Testis (tissue), 3 donors: ENCODE data around the gene TTC23. TPM values are rescaled to one million over a fixed set of nuclear protein-coding genes. Genes with fewer than 3 reads are reported as not detected.

Experiments
- DNase-seq: peaks from one replicate; pipeline ENCODE4 v3.0.0-alpha.2; 2019
- H3K27ac ChIP-seq, 2 donors: fragments of 200-600 bp; sonication (generic); one replicate each; pipeline ENCODE4 v1.5.1; 2019
- H3K27me3 ChIP-seq: fragments of 200-600 bp; sonication (generic); one replicate; pipeline ENCODE4 v1.5.1; 2019
- H3K36me3 ChIP-seq: fragments of 200-600 bp; sonication (generic); one replicate; pipeline ENCODE4 v1.5.1; 2017; ENCODE audit warnings: low read depth; ENCODE audit errors: missing control alignments
- H3K4me1 ChIP-seq: fragments of 200-600 bp; sonication (generic); one replicate; pipeline ENCODE4 v1.5.1; 2019
- H3K4me3 ChIP-seq, 2 donors: fragments of 200-600 bp; sonication (generic); one replicate each; pipeline ENCODE4 v1.5.1; 2017 to 2019
- H3K9me3 ChIP-seq: fragments of 200-600 bp; sonication (generic); one replicate; pipeline ENCODE4 v1.5.1; 2017
- POLR2A ChIP-seq: fragments of 450-650 bp; IDR thresholded peaks from one replicate; pipeline ENCODE4 v1.6.1; 2017; ENCODE audit warnings: antibody characterized with exemption, mild to moderate bottlenecking, moderate library complexity
- WGBS, 2 donors: methylation state at CpG; one replicate each; pipeline ENCODE4 v1.1.5; 2018; 5-methylcytosine and 5-hydroxymethylcytosine counted together
- intact Hi-C: fragments of 100-400 bp; cut with DNase I; formaldehyde crosslinking; loops from one replicate; pipeline ENCODE4 v1.15.1; 2023; ENCODE audit warnings: low total_unique reads
- polyA plus RNA-seq: library from polyadenylated mRNA; stranded (reverse); fragments of 350-450 nt; fragmentation: Illumina TruSeq; extraction: RNeasy Lipid Tissue Mini Kit (QIAGEN cat#74804); gene quantifications from one replicate; pipeline ENCODE4 v1.2.3, GENCODE V29; 2014; ENCODE audit warnings: low read depth, low replicate concordance; ENCODE audit not compliant: insufficient read depth
- total RNA-seq, 2 donors: library from RNA; depleted of rRNA; stranded (reverse); fragments of >200 nt; gene quantifications; one replicate each; pipeline ENCODE4 v1.2.3, GENCODE V29; 2016
- TF ChIP-seq, protein P1 (sequence below), 3 experiments: fragments of 450-650 bp in 2 of 3; fragments of 200-600 bp in 1 of 3; sonication (generic) in 1 of 3; IDR thresholded peaks; one replicate each; pipeline ENCODE4 v1.5.1; 2016 to 2019; ENCODE audit warnings: antibody characterized with exemption in 3 of 3, mild to moderate bottlenecking in 2 of 3, moderate library complexity in 1 of 3

Gene TTC23
- total and polyA plus RNA-seq, 3 donors from 2014 or later: 26.6 to 40.5 (median 37.2) TPM

DNA sequence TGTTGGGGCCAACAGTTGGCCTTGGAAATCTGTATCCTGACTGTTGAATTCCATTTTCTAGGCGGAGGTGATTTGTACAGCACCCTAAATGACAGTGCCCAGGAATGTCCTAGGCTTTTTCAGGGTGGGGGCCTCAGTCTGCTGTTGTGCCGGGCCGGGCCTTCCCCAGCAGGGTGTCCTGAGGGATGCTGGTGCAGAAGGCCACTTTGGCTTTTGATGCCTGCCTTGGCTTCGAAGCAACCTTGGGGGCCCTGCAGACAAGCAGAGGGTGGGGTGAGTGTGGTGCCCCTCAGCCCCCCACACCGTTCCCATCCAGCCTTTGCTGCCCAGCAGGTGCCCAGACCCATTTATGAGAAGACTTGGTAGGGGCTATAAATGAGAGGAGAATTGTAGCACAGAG, 111.5 kb downstream of the TTC23 start:
- no peaks in the 10 kb centered on the region for H3K4me1 ChIP-seq
- TF ChIP-seq POLR2A: no peak
- TF ChIP-seq, protein P1, sequence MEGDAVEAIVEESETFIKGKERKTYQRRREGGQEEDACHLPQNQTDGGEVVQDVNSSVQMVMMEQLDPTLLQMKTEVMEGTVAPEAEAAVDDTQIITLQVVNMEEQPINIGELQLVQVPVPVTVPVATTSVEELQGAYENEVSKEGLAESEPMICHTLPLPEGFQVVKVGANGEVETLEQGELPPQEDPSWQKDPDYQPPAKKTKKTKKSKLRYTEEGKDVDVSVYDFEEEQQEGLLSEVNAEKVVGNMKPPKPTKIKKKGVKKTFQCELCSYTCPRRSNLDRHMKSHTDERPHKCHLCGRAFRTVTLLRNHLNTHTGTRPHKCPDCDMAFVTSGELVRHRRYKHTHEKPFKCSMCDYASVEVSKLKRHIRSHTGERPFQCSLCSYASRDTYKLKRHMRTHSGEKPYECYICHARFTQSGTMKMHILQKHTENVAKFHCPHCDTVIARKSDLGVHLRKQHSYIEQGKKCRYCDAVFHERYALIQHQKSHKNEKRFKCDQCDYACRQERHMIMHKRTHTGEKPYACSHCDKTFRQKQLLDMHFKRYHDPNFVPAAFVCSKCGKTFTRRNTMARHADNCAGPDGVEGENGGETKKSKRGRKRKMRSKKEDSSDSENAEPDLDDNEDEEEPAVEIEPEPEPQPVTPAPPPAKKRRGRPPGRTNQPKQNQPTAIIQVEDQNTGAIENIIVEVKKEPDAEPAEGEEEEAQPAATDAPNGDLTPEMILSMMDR (IDR thresholded peaks at IDR 0.05): no peak
- 91% methylated on average over 3 to 5 of the region's 5 CpGs for WGBS, 2 donors

DNA sequence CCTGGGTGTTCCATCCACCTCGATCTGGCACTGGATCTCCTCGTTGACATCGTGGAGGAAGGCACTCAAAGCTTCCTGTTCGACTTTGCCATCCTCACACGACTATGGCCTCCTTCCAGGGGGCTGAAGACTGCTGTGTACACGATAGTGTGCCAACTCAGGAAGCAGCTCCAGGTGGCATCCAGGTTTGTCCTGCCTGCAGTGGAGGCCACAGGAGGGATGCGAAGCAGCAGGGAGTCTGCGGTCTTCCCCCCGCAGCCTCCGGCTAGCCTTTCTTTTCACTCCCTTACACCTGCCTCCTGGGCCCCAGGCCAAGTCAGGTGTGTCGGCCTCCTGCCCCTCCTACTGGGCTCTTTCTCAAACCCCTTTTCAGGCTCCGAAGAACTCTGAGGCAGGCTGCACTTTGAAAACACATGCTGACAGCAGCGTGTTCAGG, 112.3 kb downstream of the TTC23 start:
- Histone ChIP-seq H3K27me3 (no peaks in the 10 kb centered on the region), H3K4me1 (no peaks in the 10 kb centered on the region), H3K36me3 (no peaks in the 10 kb centered on the region), H3K9me3 (no peaks in the 10 kb centered on the region), H3K4me3 (no peak overlapping the region), H3K27ac (no peak overlapping the region)
- TF ChIP-seq, protein P1 (IDR thresholded peaks at IDR 0.05): no peak
- no peak for TF ChIP-seq POLR2A
- 89 to 98% methylated on average over 11 to 13 of the region's 13 CpGs for WGBS, 2 donors
- peak; percentile 10 for DNase-seq
- intact Hi-C loops: no loop called here

More for the DNA sequence above, 111.5 kb downstream of the TTC23 start:
- intact Hi-C loops: no loop called here
- Histone ChIP-seq H3K4me3 (no peak overlapping the region), H3K27ac (no peak overlapping the region), H3K36me3 (no peaks in the 10 kb centered on the region), H3K9me3 (no peaks in the 10 kb centered on the region), H3K27me3 (no peaks in the 10 kb centered on the region)
- peak; percentile 8 for DNase-seq

DNA sequence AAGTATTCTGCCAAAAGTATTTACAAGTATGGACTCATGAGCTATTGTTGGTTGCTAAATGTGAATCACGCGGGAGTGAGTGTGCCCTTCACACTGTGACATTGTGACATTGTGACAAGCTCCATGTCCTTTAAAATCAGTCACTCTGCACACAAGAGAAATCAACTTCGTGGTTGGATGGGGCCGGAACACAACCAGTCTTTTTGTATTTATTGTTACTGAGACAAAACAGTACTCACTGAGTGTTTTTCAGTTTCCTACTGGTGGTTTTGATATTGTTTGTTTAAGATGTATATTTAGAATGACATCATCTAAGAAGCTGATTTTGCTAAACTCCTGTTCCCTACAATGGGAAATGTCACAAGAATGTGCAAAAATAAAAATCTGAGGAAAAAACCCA, 114.2 kb downstream of the TTC23 start:
- no peak overlapping the region for H3K4me3 ChIP-seq
- TF ChIP-seq POLR2A: no peak
- TF ChIP-seq, protein P1 (IDR thresholded peaks at IDR 0.05): no peak
- H3K27ac ChIP-seq: no peak overlapping the region
- WGBS, 2 donors: 74 to 76% methylated on average over 4 of the region's 4 CpGs
- DNase-seq: no peak
- no peaks in the 10 kb centered on the region for H3K27me3 ChIP-seq
- no peaks in the 10 kb centered on the region for H3K9me3 ChIP-seq
- H3K36me3 ChIP-seq: no peaks in the 10 kb centered on the region
- H3K4me1 ChIP-seq: no peaks in the 10 kb centered on the region
- intact Hi-C loops: no loop called here

DNA sequence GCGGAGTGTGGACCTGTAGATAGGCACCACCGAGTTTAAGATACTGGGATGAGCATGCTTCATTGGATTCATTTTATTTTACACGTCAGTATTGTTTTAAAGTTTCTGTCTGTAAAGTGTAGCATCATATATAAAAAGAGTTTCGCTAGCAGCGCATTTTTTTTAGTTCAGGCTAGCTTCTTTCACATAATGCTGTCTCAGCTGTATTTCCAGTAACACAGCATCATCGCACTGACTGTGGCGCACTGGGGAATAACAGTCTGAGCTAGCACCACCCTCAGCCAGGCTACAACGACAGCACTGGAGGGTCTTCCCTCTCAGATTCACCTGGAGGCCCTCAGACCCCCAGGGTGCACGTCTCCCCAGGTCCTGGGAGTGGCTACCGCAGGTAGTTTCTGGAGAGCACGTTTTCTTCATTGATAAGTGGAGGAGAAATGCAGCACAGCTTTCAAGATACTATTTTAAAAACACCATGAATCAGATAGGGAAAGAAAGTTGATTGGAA, 115.0 kb downstream of the TTC23 start:
- intact Hi-C loops: no loop called here
- no peak for DNase-seq
- TF ChIP-seq, protein P1 (IDR thresholded peaks at IDR 0.05): no peak
- no peak for TF ChIP-seq POLR2A
- no peak overlapping the region for H3K4me3 ChIP-seq
- no peaks in the 10 kb centered on the region for H3K9me3 ChIP-seq
- no peaks in the 10 kb centered on the region for H3K4me1 ChIP-seq
- H3K27ac ChIP-seq: no peak overlapping the region
- 86 to 93% methylated on average over 11 of the region's 11 CpGs for WGBS, 2 donors
- no peaks in the 10 kb centered on the region for H3K27me3 ChIP-seq
- H3K36me3 ChIP-seq: no peaks in the 10 kb centered on the region

DNA sequence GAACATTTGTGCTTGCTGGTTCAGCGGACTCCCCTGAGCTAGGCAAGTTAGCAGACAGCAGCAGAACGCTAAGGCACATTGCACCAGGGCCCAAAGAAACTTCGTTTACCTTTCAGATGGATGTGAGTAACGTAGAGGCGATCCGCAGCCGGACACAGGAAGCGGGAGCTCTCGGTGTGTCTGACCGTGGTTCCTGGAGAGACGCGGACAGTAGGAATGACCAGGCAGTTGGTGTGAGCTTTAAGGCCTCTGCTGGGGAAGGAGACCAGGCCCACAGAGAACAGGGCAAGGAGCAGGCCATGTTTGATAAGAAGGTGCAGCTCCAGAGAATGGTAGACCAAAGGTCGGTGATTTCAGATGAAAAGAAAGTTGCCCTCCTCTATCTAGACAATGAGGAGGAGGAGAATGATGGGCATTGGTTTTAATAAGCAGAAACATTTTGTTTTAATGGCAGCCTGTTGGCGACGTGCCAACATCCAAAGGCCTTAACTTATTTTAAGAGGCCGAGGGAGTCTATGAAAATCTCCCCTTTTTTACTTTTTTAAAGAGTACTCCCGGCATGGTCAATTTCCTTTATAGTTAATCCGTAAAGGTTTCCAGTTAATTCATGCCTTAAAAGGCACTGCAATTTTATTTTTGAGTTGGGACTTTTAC, 116.6 kb downstream of the TTC23 start:
- TF ChIP-seq, protein P1 (IDR thresholded peaks at IDR 0.05): no peak
- no peak for TF ChIP-seq POLR2A
- Histone ChIP-seq H3K9me3 (no peaks in the 10 kb centered on the region), H3K4me3 (no peak overlapping the region), H3K27me3 (no peaks in the 10 kb centered on the region), H3K27ac (no peak overlapping the region), H3K36me3 (no peaks in the 10 kb centered on the region), H3K4me1 (no peaks in the 10 kb centered on the region)
- intact Hi-C loops: no loop called here
- no peak for DNase-seq
- 85 to 87% methylated on average over 18 of the region's 18 CpGs for WGBS, 2 donors
